Measurements from ENCODE around the gene PCSK7. TPM values are rescaled to one million over a fixed set of nuclear protein-coding genes. Genes with fewer than 3 reads are reported as not detected.
"Not testable (repeated sequence)": the region's sequence is repeated elsewhere in the genome, so short reads cannot be mapped to it uniquely, and the experiment has no call there.

The PCSK7 gene
- total RNA-seq, 1 donor: 96.1 TPM

DNA sequence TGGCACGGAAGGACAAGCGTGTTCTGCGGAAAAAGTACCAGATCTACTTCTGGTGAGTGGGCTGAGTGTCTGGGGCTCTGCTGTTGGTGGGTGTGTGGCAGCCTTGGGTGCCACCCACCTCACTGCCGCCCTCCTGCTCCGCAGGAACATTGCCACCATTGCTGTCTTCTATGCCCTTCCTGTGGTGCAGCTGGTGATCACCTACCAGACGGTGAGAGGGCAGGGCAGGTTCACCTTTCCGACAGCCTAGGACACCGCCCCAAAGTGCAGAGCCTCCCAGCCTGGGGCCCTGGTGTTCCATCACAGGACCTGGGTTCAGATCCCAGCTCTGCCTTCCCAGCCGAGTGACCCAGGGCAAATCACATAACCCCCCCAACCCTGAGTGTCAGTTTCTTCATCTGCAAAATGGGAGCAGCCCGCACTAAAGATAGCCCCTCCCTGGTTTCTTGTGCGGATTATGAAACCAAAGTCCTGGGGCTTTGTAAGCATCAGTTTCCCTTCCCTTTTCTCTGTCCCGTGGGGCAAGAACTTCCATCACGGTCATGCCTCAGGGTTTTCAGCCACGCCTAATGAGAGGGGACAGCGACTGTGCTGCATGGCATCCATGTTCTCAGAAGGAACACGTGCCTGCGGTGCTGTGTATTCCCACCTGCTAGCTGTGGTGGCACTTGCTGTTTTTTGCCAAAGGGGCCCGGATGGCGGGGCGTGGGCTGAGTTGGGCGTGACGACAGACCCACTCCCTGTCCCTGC lies 42.5 kb downstream of the PCSK7 start:
- Histone ChIP-seq H3K4me1 (ENCODE audit: insufficient read depth, low read length) (peaks cover 56% of the 10 kb centered on the region), H3K27me3 (ENCODE audit: insufficient read depth, low read length) (no peaks in the 10 kb centered on the region), H3K4me3 (ENCODE audit: low read length) (no peak overlapping the region), H3K9me3 (ENCODE audit: low read depth, low read length) (no peaks in the 10 kb centered on the region)

DNA sequence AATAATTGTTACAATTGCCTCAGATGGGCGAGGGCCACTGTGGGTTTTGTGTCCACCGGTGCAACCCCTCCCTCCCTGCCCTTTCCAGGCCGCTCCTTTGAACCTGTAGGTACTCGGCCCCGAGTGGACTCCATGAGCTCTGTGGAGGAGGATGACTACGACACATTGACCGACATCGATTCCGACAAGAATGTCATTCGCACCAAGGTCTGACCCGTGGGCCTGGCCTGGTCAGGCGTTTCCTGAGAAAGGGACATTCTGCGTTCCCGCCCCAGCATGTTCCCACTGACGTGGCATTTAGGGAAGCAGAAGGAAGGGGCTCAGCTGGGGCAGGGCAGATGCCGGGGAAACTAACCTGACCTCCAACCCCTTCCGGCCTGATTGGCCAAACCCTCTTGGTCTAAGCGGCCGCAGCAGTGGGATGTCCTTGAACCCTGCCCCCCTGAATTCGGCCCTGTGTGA lies 43.2 kb downstream of the PCSK7 start:
- H3K4me1 ChIP-seq (ENCODE audit: insufficient read depth, low read length): peaks cover 55% of the 10 kb centered on the region
- H3K4me3 ChIP-seq (ENCODE audit: low read length): no peak overlapping the region
- no peaks in the 10 kb centered on the region for H3K9me3 ChIP-seq (ENCODE audit: low read depth, low read length)
- H3K27me3 ChIP-seq (ENCODE audit: insufficient read depth, low read length): no peaks in the 10 kb centered on the region

DNA sequence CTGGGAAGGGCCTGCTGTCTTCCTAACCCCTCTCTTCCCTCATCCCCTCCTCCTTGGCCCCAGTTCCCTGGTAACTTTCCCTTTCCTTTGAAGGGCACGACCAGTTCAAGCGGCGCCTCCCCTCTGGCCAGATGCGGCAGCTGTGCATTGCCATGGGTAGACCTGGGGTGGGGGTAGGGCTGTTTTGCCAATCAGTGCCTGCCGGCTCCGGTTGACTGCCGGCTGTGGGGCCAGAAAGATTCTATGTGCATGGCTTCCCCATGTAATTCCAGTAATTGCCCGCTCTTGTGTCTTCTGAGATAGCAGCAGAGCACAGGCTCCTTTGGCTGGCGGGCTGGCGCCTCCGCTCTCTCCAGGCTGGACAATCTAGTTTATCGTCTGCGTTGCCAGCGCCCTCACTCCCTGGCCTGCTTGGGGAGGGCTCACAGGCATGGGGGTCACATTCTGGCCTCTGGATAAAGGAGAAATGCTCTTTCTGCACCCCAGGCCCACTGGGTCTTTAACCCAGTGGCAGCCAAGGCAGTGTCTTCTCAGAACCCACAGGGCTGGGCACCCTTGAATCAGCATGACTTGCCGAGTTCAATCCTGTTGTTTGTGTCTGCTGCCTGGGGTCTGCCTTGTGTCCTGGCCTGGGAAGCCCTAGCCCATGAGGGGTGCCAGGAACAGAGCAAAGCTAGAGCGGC lies 43.9 kb downstream of the PCSK7 start:
- H3K27me3 ChIP-seq (ENCODE audit: insufficient read depth, low read length): no peaks in the 10 kb centered on the region
- H3K9me3 ChIP-seq (ENCODE audit: low read depth, low read length): no peaks in the 10 kb centered on the region
- H3K4me3 ChIP-seq (ENCODE audit: low read length): no peak overlapping the region
- peaks cover 55% of the 10 kb centered on the region for H3K4me1 ChIP-seq (ENCODE audit: insufficient read depth, low read length)

DNA sequence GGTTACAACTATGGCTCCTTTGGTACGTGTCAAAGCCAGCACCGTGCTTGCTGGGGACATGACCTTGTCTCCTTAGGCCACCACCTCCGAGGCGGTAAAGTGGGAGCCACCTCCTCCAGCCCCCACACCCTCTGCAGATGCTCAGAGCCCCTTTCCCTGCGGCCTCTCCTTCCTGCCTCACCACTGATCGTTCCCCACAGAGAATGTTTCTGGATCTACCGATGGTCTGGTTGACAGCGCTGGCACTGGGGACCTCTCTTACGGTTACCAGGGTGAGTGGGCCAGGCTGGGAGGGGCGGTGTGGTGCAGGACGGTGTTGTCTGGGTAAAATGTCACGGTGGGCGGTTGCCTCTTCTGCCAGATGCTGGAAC lies 44.5 kb downstream of the PCSK7 start:
- H3K4me1 ChIP-seq (ENCODE audit: insufficient read depth, low read length): peaks cover 55% of the 10 kb centered on the region
- no peaks in the 10 kb centered on the region for H3K9me3 ChIP-seq (ENCODE audit: low read depth, low read length)
- H3K27me3 ChIP-seq (ENCODE audit: insufficient read depth, low read length): no peaks in the 10 kb centered on the region
- no peak overlapping the region for H3K4me3 ChIP-seq (ENCODE audit: low read length)

DNA sequence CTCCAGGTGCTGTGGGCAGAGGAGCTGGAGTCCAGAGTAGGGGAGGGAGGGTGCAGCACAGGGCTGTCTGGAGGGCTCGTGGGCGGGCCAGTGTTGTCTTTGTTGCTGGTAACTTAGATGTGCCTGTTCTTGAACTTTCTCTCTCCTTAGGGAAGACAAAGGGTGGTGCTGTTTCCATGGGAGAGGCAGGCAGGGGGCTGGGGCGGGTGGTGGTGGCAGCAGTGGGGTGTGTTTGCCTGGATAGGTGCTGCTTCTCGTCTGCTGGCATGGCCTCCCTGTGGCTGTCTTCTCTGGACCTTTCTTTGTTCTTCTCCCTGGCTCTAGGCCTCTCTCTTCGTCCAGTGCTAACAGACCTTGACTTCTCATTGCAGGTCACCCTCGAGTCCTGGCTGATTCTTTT lies 44.9 kb downstream of the PCSK7 start:
- Histone ChIP-seq H3K27me3 (ENCODE audit: insufficient read depth, low read length) (no peaks in the 10 kb centered on the region), H3K4me3 (ENCODE audit: low read length) (no peak overlapping the region), H3K4me1 (ENCODE audit: insufficient read depth, low read length) (peaks cover 55% of the 10 kb centered on the region), H3K9me3 (ENCODE audit: low read depth, low read length) (no peaks in the 10 kb centered on the region)

DNA sequence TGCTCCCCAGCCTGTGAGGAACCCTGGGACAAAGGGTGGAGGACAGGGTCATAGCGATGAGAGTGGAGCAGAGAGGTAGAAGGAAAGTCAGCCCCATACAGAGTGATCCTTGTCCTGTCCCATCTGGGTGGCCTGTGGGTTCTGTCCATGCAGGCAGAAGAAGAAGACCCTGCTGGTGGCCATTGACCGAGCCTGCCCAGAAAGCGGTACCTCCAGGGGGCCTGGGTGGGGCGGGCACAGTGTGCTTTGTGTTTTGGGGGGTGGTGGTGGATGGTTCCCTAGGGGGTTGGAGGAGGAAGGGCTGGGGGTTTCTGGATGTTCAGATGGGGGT lies 45.5 kb downstream of the PCSK7 start:
- no peaks in the 10 kb centered on the region for H3K27me3 ChIP-seq (ENCODE audit: insufficient read depth, low read length)
- peaks cover 55% of the 10 kb centered on the region for H3K4me1 ChIP-seq (ENCODE audit: insufficient read depth, low read length)
- no peak overlapping the region for H3K4me3 ChIP-seq (ENCODE audit: low read length)
- no peaks in the 10 kb centered on the region for H3K9me3 ChIP-seq (ENCODE audit: low read depth, low read length)

DNA sequence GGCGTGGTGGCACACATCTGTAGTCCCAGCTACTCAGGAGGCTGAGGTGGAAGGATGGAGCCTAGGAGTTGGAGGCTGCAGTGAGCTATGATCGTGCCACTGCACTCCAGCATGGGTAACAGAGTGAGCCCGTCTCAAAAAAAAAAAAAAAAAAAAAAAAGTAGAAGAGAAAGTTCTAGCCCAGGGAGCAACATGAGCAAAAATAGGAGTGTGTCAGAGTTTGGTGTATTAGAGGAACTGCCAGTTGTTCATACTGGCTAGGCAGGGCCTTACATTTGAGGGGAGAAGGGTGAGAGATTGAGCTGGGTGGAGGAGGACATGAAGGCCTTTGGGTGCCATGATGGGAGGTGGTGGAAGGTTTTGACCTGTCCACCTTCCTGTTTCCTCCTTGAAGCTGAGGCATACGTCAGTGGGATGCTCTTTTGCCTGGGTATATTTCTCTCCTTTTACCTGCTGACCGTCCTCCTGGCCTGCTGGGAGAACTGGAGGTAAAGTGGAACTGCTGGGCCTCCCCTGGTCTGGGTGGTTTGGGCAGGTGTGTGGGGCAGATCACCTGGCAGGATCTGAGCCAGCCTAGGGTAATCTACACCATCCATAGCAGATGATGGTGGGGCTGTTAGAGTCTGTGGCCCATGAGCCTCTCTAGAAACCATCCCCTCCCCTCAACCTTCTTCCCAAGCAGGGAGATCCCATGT lies 46.0 kb downstream of the PCSK7 start:
- H3K4me3 ChIP-seq (ENCODE audit: low read length): no peak overlapping the region
- no peaks in the 10 kb centered on the region for H3K9me3 ChIP-seq (ENCODE audit: low read depth, low read length)
- H3K4me1 ChIP-seq (ENCODE audit: insufficient read depth, low read length): peaks cover 60% of the 10 kb centered on the region
- no peaks in the 10 kb centered on the region for H3K27me3 ChIP-seq (ENCODE audit: insufficient read depth, low read length)

DNA sequence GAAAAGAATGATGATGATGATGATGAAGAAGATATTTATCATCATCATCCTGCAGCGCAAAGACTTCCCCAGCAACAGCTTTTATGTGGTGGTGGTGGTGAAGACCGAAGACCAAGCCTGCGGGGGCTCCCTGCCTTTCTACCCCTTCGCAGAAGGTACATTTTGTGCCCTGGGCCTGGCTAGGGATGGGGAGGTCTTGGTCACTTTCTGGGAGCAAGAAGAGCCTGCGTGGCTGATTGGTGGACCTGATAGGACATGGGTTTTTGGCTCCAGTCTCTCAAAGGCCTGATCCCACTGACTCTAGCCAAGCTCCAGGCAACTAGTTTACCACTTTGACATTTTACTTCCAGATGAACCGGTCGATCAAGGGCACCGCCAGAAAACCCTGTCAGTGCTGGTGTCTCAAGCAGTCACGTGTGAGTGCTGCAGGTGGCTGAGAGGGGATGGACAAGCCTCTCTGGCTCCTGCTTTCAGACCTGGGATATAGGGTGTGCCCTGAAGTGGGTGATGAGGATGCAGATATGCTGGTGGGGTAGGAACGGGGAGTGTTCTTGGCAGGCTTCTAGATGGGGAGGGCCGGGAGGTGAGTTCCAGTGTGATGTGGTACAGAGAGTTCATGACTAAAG lies 48.0 kb downstream of the PCSK7 start:
- Histone ChIP-seq H3K4me1 (ENCODE audit: insufficient read depth, low read length) (peaks cover 58% of the 10 kb centered on the region), H3K27me3 (ENCODE audit: insufficient read depth, low read length) (no peaks in the 10 kb centered on the region), H3K9me3 (ENCODE audit: low read depth, low read length) (no peaks in the 10 kb centered on the region), H3K4me3 (ENCODE audit: low read length) (no peak overlapping the region)

DNA sequence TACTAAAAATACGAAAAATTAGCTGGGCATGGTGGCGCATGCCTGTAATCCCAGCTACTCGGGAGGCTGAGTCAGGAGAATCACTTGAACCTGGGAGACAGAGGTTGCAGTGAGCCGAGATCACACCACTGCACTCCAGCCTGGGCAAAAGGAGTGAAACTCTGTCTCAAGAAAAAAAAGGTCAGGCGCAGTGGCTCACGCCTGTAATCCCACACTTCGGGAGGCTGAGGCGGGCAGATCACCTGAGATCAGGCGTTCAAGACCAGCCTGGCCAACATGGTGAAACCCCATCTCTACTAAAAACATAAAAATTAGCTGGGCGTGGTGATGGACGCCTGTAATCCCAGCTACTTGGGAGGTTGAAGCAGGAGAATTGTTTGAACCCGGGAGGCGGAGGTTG lies 48.7 kb downstream of the PCSK7 start:
- H3K27me3 ChIP-seq (ENCODE audit: insufficient read depth, low read length); H3K9me3 ChIP-seq (ENCODE audit: low read depth, low read length); H3K4me3 ChIP-seq (ENCODE audit: low read length): not testable (repeated sequence)
- peaks cover 54% of the 10 kb centered on the region for H3K4me1 ChIP-seq (ENCODE audit: insufficient read depth, low read length)

DNA sequence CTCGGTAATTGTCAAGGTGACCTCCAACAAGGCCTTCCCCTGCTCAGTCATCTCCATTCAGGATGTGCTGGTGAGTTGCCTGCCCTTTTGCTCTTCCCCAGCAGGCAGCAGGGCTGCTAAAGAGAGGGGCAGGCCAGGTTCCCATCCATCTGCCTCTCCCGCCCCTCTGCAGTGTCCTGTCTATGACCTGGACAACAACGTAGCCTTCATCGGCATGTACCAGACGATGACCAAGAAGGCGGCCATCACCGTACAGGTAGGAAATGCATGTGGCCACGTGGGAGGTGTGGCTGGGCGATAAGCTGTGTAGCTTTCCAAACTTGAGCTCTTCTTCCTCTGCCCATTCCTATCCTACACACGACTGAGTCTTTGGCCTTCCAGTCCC lies 49.3 kb downstream of the PCSK7 start:
- no peak overlapping the region for H3K4me3 ChIP-seq (ENCODE audit: low read length)
- no peaks in the 10 kb centered on the region for H3K9me3 ChIP-seq (ENCODE audit: low read depth, low read length)
- no peaks in the 10 kb centered on the region for H3K27me3 ChIP-seq (ENCODE audit: insufficient read depth, low read length)
- H3K4me1 ChIP-seq (ENCODE audit: insufficient read depth, low read length): peaks cover 53% of the 10 kb centered on the region

DNA sequence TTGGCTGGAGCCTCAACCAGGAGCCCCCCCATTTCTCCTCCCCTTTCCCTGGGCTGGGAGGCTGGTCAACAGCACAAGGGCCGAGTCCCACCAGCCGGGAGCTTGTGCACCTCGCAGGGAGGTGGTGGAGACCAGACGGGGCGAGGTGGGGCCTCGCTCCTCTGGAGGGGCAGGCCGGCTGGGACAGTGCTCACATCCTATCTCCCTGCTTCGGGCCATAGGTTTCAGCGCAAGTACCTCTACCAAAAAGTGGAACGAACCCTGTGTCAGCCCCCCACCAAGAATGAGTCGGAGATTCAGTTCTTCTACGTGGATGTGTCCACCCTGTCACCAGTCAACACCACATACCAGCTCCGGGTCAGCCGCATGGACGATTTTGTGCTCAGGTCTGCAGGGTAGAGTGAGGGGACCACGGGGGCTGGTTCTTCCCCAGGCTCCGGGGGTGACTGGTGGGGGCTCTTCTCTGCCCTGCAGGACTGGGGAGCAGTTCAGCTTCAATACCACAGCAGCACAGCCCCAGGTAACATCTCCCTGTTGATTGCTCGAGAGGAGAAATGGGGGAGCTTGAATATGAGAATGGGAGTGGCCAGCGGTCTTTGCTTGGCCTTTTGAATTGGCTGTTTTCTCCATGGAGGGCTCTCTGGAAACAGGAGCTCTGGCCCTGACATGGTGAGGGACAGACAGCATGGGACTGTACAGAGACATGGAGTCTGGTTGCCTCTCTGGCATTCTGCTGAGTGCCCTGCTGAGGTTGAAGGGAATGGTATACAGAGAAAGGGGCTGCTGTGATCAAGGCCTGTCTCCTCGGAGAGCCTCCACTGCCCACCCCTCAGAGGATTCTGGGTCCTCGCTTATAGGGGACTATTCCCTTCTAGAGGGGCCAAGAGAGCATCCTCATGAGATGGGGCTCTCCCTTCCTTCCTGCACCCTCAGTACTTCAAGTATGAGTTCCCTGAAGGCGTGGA lies 50.0 kb downstream of the PCSK7 start:
- Histone ChIP-seq H3K4me1 (ENCODE audit: insufficient read depth, low read length) (peaks cover 46% of the 10 kb centered on the region), H3K9me3 (ENCODE audit: low read depth, low read length) (no peaks in the 10 kb centered on the region), H3K4me3 (ENCODE audit: low read length) (no peak overlapping the region), H3K27me3 (ENCODE audit: insufficient read depth, low read length) (no peaks in the 10 kb centered on the region)

DNA sequence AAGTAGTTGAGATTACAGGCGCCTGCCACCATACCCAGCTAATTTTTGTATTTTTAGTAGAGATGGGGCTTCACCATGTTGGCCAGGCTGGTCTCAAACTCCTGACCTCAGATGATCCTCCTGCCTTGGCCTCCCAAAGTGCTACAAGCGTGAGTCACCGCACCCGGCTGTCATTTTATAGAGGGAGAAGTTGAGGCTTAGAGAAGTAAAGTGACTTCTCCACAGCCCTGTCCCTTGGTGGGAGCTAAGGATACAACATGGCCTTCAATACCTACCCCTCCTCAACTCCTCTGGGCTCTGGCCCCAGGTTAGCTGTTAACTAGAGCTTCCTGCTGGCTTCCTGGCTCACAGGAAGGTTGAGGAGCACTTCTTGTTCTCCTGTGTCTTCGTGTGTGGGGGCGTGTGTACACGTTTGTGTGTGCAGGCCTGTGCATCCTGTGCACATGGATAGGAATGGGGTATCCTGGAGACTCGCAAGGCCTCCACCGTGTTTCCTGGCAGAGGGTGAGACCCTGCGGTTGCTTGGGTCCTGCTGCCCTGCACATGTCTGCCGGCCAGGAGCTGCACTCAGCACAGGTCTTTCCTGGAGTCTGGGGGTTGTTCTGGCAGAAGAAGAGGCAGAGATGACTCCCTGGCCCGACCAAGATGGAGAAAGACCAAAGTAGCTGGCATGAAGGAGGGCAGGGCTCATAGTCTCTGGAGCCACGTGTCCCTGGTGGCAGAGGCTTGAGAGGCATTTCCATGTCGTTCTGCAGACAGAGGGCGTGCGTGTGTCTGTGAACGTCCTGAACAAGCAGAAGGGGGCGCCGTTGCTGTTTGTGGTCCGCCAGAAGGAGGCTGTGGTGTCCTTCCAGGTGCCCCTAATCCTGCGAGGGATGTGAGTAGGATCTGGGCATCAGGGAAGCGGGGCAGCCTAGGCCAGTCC lies 51.0 kb downstream of the PCSK7 start:
- Histone ChIP-seq H3K9me3 (ENCODE audit: low read depth, low read length) (no peaks in the 10 kb centered on the region), H3K27me3 (ENCODE audit: insufficient read depth, low read length) (no peaks in the 10 kb centered on the region), H3K4me1 (ENCODE audit: insufficient read depth, low read length) (peaks cover 36% of the 10 kb centered on the region), H3K4me3 (ENCODE audit: low read length) (no peak overlapping the region)

DNA sequence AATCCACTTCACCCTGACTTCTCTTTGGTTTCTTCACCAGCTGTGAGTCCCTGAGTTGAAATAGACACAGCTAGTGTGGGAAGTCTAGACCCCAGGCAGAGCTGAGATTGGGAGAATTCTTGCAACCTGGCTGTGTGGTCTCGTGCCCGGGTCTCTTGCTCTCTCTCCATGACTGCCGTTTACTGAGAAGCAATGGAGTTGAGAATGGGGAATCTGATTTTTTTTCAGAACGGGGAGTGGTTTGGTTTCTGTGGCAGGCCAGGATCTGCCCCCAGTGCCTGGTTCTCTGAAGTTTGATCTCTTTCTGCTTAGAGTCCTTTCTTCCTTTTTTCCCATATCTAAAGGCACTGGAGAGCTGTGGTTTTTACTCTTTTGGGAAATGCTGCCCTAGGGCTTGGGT lies 51.9 kb downstream of the PCSK7 start:
- Histone ChIP-seq H3K4me3 (ENCODE audit: low read length) (peak overlapping the region; percentile 68), H3K27me3 (ENCODE audit: insufficient read depth, low read length) (no peaks in the 10 kb centered on the region), H3K9me3 (ENCODE audit: low read depth, low read length) (no peaks in the 10 kb centered on the region), H3K4me1 (ENCODE audit: insufficient read depth, low read length) (peaks cover 29% of the 10 kb centered on the region)

Data from mononuclear cell (primary cell).